Activated CD8-positive, alpha-beta memory T cell treated with anti-CD3 and anti-CD28 coated beads for 48 hours (primary cell): ENCODE results near the gene FSTL3.

Source experiments
- DNase-seq, 3 experiments: peaks; one replicate each; pipeline ENCODE4 v3.0.0-alpha.2; 2020; ENCODE audit warnings: low read depth in 2 of 3, low spot score in 2 of 3

The FSTL3 gene

GRCh38 chr19:732148-733069, 56.2 kb downstream of the FSTL3 start:
- no peak for DNase-seq
